ENCODE measurements around the gene PPM1L.
A peak's percentile ranks its signal among the peaks of the same experiment; 100 is the strongest.
"Not testable (repeated sequence)": the region's sequence is repeated elsewhere in the genome, so short reads cannot be mapped to it uniquely, and the experiment has no call there.

The PPM1L gene

GRCh38 chr3:160949460-160949859, 193.4 kb downstream of the PPM1L start:
- ATAC-seq = peak; percentile 82
- peaks cover 16% of the 10 kb centered on the region for H3K4me1 Mint-ChIP-seq
- peaks cover 19% of the 10 kb centered on the region for H3K27me3 Mint-ChIP-seq
- peak; percentile 10 to 11 for DNase-seq
- no peak overlapping the region for H3K4me3 Mint-ChIP-seq
- H3K9me3 Mint-ChIP-seq = no peaks in the 10 kb centered on the region
- H3K27ac Mint-ChIP-seq = no peak overlapping the region

DNA sequence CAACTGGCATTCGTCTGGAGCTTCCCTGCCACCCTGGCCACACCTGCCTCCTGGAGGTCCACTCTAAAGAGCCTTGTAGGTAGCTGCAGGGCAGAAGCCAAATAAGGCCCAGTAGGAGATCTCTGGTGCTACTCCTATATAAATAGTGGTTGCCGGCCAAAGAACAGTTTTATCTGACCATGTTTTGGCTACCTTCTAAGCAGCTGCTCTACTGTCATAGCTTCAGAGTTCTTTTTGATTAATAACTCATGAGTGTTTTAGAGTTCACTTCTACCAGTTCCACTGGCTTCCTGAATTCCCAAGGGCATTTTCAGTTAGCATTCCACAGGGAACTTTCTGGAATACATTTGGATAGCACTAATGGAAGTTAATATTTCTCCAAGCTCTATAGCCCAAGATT, 194.5 kb downstream of the PPM1L start:
- DNase-seq (no peak), ATAC-seq (no peak)
- Mint-ChIP-seq H3K4me3 (no peak overlapping the region), H3K9me3 (no peaks in the 10 kb centered on the region), H3K27me3 (peaks cover 19% of the 10 kb centered on the region), H3K27ac (no peak overlapping the region), H3K4me1 (peaks cover 16% of the 10 kb centered on the region)

- H3K4me1 Mint-ChIP-seq = peaks cover 16% of the 10 kb centered on the region
- ATAC-seq (no peak), DNase-seq (no peak)
- H3K27ac Mint-ChIP-seq = no peak overlapping the region
- no peak overlapping the region for H3K4me3 Mint-ChIP-seq
- H3K27me3 Mint-ChIP-seq = peaks cover 19% of the 10 kb centered on the region
- H3K9me3 Mint-ChIP-seq = no peaks in the 10 kb centered on the region
Observed at GRCh38 chr3:160950954-160951353, 194.9 kb downstream of the PPM1L start.

GRCh38 chr3:160951642-160952487, 195.8 kb downstream of the PPM1L start:
- Mint-ChIP-seq H3K27ac (no peak overlapping the region), H3K4me3 (no peak overlapping the region), H3K27me3 (peaks cover 19% of the 10 kb centered on the region), H3K4me1 (peaks cover 16% of the 10 kb centered on the region), H3K9me3 (no peaks in the 10 kb centered on the region)
- DNase-seq (no peak), ATAC-seq (no peak)

DNA sequence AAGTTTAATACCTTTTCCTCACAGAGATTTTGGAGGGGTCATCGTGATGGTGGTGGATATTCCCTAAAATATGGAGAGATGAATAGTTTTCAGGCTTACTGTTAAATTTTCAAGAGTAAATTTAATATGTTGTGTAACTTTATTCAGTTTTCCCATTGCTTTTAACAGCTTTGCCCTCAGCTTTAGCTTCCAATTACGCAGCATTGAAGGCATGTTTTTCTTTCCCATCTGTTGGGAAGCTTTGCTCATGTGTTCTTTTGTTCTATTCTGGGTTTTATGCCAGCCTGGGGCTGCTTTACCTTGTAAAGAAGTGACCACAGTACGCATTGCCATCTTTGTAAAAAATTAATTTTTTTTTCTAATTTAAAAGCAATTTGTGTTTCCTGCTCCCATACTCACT, 197.7 kb downstream of the PPM1L start:
- no peak for DNase-seq
- Mint-ChIP-seq H3K4me3 (no peak overlapping the region), H3K27ac (no peak overlapping the region), H3K27me3 (peaks cover 19% of the 10 kb centered on the region), H3K9me3 (no peaks in the 10 kb centered on the region), H3K4me1 (peaks cover 16% of the 10 kb centered on the region)
- ATAC-seq = no peak

- Mint-ChIP-seq H3K27me3 (peaks cover 10% of the 10 kb centered on the region), H3K27ac (no peak overlapping the region), H3K4me3 (no peak overlapping the region), H3K9me3 (no peaks in the 10 kb centered on the region), H3K4me1 (no peaks in the 10 kb centered on the region)
- peak; percentile 82 for ATAC-seq
- no peak for DNase-seq
Observed at GRCh38 chr3:160956785-160957184, 200.8 kb downstream of the PPM1L start.

DNA sequence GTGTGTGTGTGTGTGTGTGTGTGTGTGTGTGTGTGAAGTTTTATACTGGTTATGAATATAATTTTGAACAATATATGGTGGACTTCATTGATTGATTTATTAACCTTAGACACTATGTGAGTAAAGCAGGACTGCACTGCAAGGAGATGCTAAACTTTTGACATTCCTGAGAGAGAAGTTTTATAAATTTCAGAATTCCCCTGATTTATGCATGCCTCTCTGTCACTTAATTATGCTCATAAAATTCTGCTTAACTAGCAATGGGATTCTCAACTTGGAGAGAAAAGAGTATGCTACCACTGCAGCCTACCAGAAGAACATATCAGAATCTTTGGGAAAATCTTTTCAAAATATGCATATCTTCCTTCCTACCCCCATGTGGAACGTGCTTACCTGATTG, 204.5 kb downstream of the PPM1L start:
- Mint-ChIP-seq H3K27ac (no peak overlapping the region), H3K9me3 (peaks cover 0 to 4% of the 10 kb centered on the region in 2 donors), H3K4me1 (no peaks in the 10 kb centered on the region), H3K4me3 (no peak overlapping the region), H3K27me3 (no peaks in the 10 kb centered on the region)
- DNase-seq = no peak
- ATAC-seq = no peak

DNA sequence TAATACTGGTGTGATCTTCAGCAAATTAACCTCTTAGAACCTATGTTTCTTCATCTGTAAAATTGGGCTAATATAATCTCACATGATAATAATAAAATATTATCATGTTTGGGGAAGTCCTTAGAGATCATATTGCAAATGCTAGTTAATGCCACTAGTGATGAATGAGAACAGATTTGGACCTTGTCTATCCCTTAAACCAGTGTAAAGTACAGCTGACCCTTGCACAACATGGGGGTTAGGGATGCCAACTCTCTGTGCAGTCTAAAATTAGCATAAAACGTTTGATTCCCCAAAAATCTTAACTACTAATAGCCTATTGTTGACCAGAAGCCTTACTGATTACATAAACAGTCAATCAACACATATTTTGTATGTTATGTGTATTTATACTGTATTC, 207.9 kb downstream of the PPM1L start:
- Mint-ChIP-seq H3K4me3 (no peak overlapping the region), H3K27me3 (no peaks in the 10 kb centered on the region), H3K27ac (no peak overlapping the region), H3K9me3 (peaks cover 14 to 16% of the 10 kb centered on the region in 2 donors), H3K4me1 (peaks cover under 1% of the 10 kb centered on the region)
- ATAC-seq (no peak), DNase-seq (no peak)

- no peak overlapping the region for H3K27ac Mint-ChIP-seq
- DNase-seq = no peak
Observed at GRCh38 chr3:160968761-160969160, 212.7 kb downstream of the PPM1L start.

DNA sequence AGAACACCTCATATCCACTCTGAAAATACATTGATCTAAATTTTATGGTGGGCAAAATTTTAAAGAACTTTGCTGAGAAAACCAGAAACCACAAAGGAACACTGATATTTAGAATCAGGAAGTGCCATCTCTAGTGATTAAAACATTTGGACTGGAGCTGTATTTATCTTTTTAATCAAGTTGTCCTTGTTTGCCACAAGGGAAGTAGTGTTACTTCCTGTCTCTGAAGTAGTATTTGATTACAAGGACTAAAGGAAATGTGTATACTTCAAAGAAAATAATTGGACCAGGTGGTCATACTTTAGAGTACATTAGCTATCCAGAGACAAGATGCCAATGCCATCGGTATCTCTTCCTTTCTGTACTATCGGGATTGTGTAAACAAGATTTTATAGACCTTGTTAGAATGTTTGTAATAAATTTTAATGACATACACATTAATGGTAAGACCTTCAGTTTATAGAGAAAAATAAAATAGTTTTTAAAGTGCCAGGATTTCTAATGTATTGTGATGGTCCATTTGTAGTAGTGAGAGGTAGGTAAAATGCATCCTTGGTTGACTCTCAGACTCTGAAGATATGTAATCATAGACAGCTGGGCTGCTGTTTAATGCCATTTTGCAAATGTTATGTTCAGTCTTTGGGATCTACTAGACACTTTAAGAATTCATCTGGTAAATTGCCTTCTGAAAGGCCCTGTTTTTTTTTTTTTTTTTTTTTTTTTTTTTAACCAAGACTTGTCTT, 217.2 kb downstream of the PPM1L start:
- DNase-seq = no peak
- Mint-ChIP-seq H3K9me3 (peaks cover 4 to 5% of the 10 kb centered on the region in 2 donors), H3K4me1 (peaks cover 15% of the 10 kb centered on the region), H3K27ac (no peak overlapping the region), H3K4me3 (no peak overlapping the region), H3K27me3 (no peaks in the 10 kb centered on the region)
- no peak for ATAC-seq

More at GRCh38 chr3:160968761-160969160, 212.7 kb downstream of the PPM1L start:
- Mint-ChIP-seq H3K9me3 (peaks cover 14 to 16% of the 10 kb centered on the region in 2 donors), H3K4me1 (peaks cover 15% of the 10 kb centered on the region), H3K4me3 (no peak overlapping the region), H3K27me3 (no peaks in the 10 kb centered on the region)
- no peak for ATAC-seq

- Mint-ChIP-seq H3K4me1 (peaks cover 33% of the 10 kb centered on the region), H3K27ac (no peak overlapping the region), H3K27me3 (no peaks in the 10 kb centered on the region), H3K4me3 (no peak overlapping the region), H3K9me3 (peaks cover 18 to 22% of the 10 kb centered on the region in 2 donors)
- DNase-seq (no peak), ATAC-seq (no peak)
Observed at GRCh38 chr3:160977773-160978172, 221.7 kb downstream of the PPM1L start.

- Mint-ChIP-seq H3K4me1 (peaks cover 27% of the 10 kb centered on the region), H3K27me3 (no peaks in the 10 kb centered on the region), H3K27ac (peak overlapping the region; percentile 95 to 97), H3K4me3 (peak overlapping the region; percentile 45 to 59), H3K9me3 (peaks cover 22 to 29% of the 10 kb centered on the region in 2 donors)
- ATAC-seq (peak; percentile 84), DNase-seq (peak; percentile 5 to 25)
Observed at GRCh38 chr3:160980740-160981139, 224.7 kb downstream of the PPM1L start.

GRCh38 chr3:160981217-160981938, 225.3 kb downstream of the PPM1L start:
- ATAC-seq = peak; percentile 95
- Mint-ChIP-seq H3K4me3 (peak overlapping the region; percentile 45 to 59), H3K27me3 (no peaks in the 10 kb centered on the region), H3K9me3 (peaks cover 22 to 29% of the 10 kb centered on the region in 2 donors), H3K27ac (peak overlapping the region; percentile 95 to 97), H3K4me1 (peaks cover 27% of the 10 kb centered on the region)
- DNase-seq = peak; percentile 64 to 84

- peaks cover 27% of the 10 kb centered on the region for H3K4me1 Mint-ChIP-seq
- peaks cover 22 to 29% of the 10 kb centered on the region in 2 donors for H3K9me3 Mint-ChIP-seq
- DNase-seq = no peak
- H3K27me3 Mint-ChIP-seq = peaks cover 1% of the 10 kb centered on the region
- no peak for ATAC-seq
- H3K4me3 Mint-ChIP-seq = peak overlapping the region in 1 of 2 donors; percentile 44
- no peak overlapping the region for H3K27ac Mint-ChIP-seq
Observed at GRCh38 chr3:160982491-160982890, 226.5 kb downstream of the PPM1L start.

- not testable (repeated sequence) for ATAC-seq, H3K27me3 Mint-ChIP-seq, H3K4me3 Mint-ChIP-seq, DNase-seq, H3K27ac Mint-ChIP-seq
- Mint-ChIP-seq H3K9me3 (peaks cover 13 to 22% of the 10 kb centered on the region in 2 donors), H3K4me1 (peaks cover 27% of the 10 kb centered on the region)
Observed at GRCh38 chr3:160983900-160984299, 227.9 kb downstream of the PPM1L start.
